CD4-positive, alpha-beta T cell treated with Interleukin-2 at 100 ng/mL for 4 hours (primary cell): Measurements from ENCODE around the gene VGLL4.

Experiments used
- DNase-seq: peaks from one replicate; pipeline ENCODE4 v3.0.0-alpha.2; 2020; ENCODE audit warnings: low spot score

VGLL4 gene

GRCh38 chr3:11627612-11628011 lies 16.1 kb downstream of the VGLL4 start:
- DNase-seq: no peak

- peak; percentile 38 for DNase-seq
Observed at GRCh38 chr3:11626084-11626463, 17.6 kb downstream of the VGLL4 start.

GRCh38 chr3:11625376-11626083 lies 18.2 kb downstream of the VGLL4 start:
- no peak for DNase-seq

- DNase-seq: peak; percentile 12
Observed at GRCh38 chr3:11624704-11625375, 18.9 kb downstream of the VGLL4 start.

- DNase-seq: peak; percentile 50
Observed at GRCh38 chr3:11624161-11624560, 19.6 kb downstream of the VGLL4 start.

GRCh38 chr3:11622586-11623550 lies 20.8 kb downstream of the VGLL4 start:
- no peak for DNase-seq

- DNase-seq: no peak
Observed at GRCh38 chr3:11621077-11621476, 22.6 kb downstream of the VGLL4 start.

GRCh38 chr3:11619946-11620652 lies 23.6 kb downstream of the VGLL4 start:
- no peak for DNase-seq

GRCh38 chr3:11619461-11619860 lies 24.3 kb downstream of the VGLL4 start:
- DNase-seq: no peak

GRCh38 chr3:11618904-11619303 lies 24.8 kb downstream of the VGLL4 start:
- no peak for DNase-seq

GRCh38 chr3:11616551-11616950 lies 27.2 kb downstream of the VGLL4 start:
- DNase-seq: no peak

- DNase-seq: no peak
Observed at GRCh38 chr3:11613851-11614487, 29.7 kb downstream of the VGLL4 start.

- DNase-seq: no peak
Observed at GRCh38 chr3:11613319-11613718, 30.4 kb downstream of the VGLL4 start.

- no peak for DNase-seq
Observed at GRCh38 chr3:11612515-11613188, 31.1 kb downstream of the VGLL4 start.

- DNase-seq: no peak
Observed at GRCh38 chr3:11611341-11611799, 32.3 kb downstream of the VGLL4 start.

GRCh38 chr3:11610700-11611275 lies 32.9 kb downstream of the VGLL4 start:
- no peak for DNase-seq

- DNase-seq: no peak
Observed at GRCh38 chr3:11610044-11610671, 33.6 kb downstream of the VGLL4 start.

- DNase-seq: no peak
Observed at GRCh38 chr3:11609481-11609880, 34.2 kb downstream of the VGLL4 start.

GRCh38 chr3:11607816-11608215 lies 35.9 kb downstream of the VGLL4 start:
- no peak for DNase-seq

GRCh38 chr3:11606865-11607440 lies 36.8 kb downstream of the VGLL4 start:
- no peak for DNase-seq
